HG03354 (cell line): ENCODE data around the gene GRN.
"Not testable (repeated sequence)": the region's sequence is repeated elsewhere in the genome, so short reads cannot be mapped to it uniquely, and the experiment has no call there.

ENCODE experiments used
- ATAC-seq: cut with Tn5 transposase; IDR thresholded peaks from one replicate; pipeline ENCODE4 v1.9.1; 2021; ENCODE audit warnings: mild to moderate bottlenecking; ENCODE audit not compliant: unreplicated experiment, poor library complexity, severe bottlenecking

GRN gene

GRCh38 chr17:44359006-44359405 is 13.9 kb downstream of the GRN start:
- ATAC-seq, result no peak

GRCh38 chr17:44359458-44360143 is 14.5 kb downstream of the GRN start:
- ATAC-seq, result no peak

DNA sequence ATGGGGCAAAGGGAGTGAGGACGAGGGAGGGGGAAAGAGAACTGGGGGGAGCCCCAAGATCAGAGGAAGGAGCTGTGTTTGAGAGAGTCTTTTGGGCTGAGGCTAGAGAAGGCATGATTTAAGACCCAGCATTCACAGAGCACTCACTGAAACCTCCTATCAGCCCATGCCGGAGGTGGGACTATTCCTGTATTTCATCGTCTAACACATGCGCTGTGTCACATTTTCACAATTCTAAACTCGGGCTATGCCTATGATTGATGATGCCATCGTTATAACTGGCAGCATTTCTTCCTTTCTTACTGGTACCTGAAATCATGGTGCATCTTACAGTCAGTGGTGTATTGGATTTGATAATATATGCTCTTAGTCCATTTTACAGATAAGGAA is 15.0 kb downstream of the GRN start:
- ATAC-seq, result no peak

DNA sequence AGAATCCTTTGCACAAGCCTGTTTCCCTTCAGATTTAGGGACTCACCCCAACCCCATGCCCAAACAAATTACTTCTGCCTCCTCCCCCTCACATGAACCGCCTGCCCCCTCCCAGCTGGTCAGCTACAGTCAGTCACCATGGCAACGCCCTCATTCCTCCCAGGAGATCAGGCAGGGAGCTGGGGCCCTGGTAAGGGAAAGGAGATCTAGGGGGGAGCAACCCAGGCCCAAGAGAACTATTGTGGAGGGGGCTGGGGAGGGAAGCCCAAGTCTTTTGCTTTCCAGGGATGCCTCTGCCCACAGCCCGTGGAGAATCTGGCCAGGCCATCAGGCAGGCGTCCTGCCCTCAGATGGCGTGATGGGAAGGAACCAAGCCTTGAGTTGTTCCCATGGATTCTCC is 15.7 kb downstream of the GRN start:
- no peak for ATAC-seq

GRCh38 chr17:44361292-44362260 is 16.5 kb downstream of the GRN start:
- no peak for ATAC-seq

DNA sequence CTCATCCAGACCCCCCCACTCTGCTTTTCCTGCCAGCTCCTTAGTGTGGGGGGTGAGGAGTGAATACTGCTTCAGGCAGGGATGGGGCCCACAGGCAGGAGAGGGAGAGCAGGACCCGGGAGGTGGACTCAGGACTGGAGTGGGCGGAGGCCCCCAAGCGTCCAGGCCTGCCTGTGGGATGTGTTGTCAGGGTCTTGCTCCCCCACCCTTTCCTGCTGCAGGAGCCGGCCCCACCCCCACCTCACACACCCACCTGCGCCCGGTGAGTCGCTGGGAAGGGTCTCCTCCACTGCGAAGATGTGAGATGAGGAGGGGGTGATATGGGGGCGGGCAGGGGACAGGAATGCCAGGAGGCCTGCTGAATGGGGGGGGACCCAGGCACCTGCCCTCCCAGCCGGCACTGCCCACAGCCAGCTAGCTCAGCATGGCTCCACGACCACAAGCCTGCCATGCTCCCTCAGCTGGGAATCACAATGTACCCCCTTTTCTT is 17.4 kb downstream of the GRN start:
- ATAC-seq, result no peak

GRCh38 chr17:44362949-44363612 is 18.0 kb downstream of the GRN start:
- ATAC-seq, result no peak

GRCh38 chr17:44363613-44364159 is 18.6 kb downstream of the GRN start, which contains the start of gene FAM171A2:
Gene FAM171A2, minus strand, starts transcription at chr17:44363853. Its CDS starts 139 bp downstream, at chr17:44363714.
- ATAC-seq, result peak; percentile 47

DNA sequence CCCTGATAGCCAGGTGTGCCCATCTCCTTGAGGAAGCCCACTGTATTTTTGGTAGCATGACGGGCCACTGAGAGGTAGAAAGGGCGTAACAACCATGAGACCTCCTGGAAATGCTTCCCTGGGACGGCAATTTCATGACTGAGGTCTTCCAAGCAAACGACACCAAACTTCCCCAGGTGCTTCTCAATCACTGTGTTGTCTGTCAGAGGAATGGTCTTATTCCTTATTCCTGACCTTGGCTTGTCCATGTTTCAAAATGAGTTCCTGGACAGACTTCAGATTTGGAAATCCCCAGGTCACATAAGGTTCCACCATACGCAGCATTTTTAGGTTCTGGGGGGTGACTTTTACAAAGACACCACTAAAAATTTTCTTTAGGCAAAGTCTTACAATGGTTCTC is 19.9 kb downstream of the GRN start:
- not testable (repeated sequence) for ATAC-seq

DNA sequence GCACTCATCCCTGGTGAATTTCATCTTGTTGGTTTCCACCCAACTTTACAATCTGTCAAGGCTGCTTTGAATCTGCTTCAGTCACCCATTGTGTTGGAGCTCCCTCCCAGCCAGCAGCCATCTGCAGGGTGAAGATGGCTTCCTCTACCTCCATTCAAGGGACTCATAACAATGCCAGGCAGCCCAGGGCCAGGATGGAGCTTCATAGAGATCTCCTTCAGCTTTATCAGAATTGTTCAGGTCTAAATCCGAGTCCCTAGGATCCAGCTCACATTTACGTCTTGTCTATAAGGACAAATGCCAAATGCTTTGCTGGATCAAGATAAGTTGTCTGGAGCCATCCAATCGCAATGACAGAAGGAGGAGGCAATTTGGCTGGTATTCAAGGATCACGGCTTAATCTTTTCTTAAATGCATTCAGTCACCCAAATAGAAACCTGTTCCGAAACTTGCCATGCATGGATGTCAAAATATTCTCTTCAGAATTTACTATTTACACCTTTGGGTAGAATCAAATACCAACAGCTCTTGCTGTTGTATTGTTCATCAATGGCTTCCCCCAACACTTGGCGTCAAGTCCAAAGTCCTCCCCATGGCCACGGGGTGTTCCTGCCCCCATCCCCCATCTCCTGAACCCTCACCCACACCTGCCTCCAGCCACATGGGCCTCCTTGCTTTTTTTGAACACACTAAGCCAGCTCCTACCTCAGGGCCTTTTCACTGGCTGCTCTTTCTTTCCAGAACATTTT is 22.3 kb downstream of the GRN start:
- ATAC-seq, result no peak

DNA sequence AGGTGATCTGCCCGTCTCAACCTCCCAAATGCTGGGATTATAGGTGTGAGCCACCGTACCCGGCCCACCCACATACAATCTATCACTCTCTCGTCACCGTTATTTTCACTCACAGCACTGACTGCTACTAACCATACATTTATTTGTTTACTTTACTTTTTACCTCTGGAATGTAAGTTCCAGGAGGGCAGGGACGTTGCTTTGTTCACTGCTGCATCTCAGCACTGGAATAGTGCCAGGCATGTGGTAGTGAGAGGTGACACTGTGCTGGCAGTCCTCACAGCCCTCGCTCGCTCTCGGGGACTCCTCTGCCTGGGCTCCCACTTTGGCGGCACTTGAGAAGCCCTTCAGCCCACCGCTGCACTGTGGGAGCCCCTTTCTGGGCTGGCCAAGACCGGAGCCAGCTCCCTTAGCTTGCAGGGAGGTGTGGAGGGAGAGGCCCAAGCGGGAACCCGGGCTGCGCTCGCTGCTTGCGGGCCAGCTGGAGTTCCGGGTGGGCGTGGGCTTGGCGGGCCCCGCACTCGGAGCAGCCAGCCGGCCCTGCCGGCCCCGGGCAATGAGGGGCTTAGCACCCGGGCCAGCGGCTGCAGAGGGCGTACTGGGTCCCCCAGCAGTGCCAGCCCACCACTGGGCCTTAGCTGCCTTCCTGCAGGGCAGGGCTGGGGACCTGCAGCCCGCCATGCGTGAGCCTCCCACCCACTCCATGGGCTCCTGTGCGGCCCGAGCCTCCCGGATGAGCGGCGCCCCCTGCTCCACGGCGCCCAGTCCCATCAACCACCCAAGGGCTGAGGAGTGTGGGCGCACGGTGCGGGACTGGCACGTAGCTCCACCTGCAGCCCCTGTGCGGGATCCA is 23.5 kb downstream of the GRN start:
- ATAC-seq, result not testable (repeated sequence)

DNA sequence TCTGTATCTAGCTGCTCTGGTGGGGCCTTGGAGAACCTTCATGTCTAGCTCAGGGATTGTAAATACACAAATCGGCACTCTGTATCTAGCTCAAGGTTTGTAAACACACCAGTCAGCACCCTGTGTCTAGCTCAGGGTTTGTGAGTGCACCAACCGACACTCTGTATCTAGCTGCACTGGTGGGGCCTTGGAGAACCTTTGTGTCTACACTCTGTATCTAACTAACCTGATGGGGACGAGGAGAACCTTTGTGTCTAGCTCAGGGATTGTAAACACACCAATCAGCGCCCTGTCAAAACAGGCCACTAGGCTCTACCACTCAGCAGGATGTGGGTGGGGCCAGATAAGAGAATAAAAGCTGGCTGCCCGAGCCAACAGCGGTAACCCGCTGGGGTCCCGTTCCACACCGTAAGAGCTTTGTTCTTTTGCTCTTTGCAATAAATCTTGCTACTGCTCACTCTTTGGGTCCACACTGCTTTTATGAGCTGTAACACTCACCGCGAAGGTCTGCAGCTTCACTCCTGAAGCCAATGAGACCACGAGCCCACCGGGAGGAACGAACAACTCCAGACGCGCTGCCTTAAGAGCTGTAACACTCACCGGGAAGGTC is 24.4 kb downstream of the GRN start:
- ATAC-seq, result not testable (repeated sequence)

DNA sequence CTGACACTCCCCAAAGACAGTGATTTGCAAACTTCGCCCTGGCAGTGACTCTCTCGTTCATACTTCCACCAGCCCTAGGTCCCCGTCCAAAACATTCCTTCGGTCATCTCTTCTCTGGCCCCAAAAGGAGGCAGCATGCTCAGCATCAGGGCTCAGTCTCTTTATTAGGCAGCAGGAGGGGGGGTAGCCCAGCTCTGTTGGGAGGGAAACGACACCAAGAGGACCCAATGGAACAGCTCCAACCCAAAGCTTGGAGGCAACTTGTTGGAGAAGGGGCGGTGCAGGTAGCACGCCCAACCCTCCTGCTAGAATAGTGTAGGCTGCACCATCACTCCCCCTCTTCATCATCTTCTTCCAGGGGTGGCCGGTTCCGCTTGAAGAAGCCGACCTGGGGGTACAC is 26.9 kb downstream of the GRN start:
- ATAC-seq, result no peak

- no peak for ATAC-seq
Observed at GRCh38 chr17:44374306-44375195, 29.4 kb downstream of the GRN start.

- ATAC-seq, result no peak
Observed at GRCh38 chr17:44375196-44376017, 30.3 kb downstream of the GRN start.

- no peak for ATAC-seq
Observed at GRCh38 chr17:44376124-44376523, 31.0 kb downstream of the GRN start.
